Esophagus squamous epithelium (tissue), 5 donors: ENCODE measurements around the gene ATXN7L2. TPM values are rescaled to one million over a fixed set of nuclear protein-coding genes. Genes with fewer than 3 reads are reported as not detected.

Experiments
- DNase-seq: peaks from one replicate; lab custom pipeline; 2025; lab: John Stamatoyannopoulos, UW
- H3K27ac ChIP-seq, 4 donors: fragments of 200-600 bp; sonication (generic); one replicate each; pipeline ENCODE4 v1.5.1; 2016 to 2019; ENCODE audit warnings: mild to moderate bottlenecking in 1 of 4
- H3K27me3 ChIP-seq, 4 donors: fragments of 200-600 bp; sonication (generic); 1 replicate in 3 of 4; 2 replicates in 1 of 4; pipeline versions ENCODE4 v1.5.1 to v1.6.0; 2017 to 2021; ENCODE audit warnings: antibody characterized with exemption in 1 of 4
- H3K36me3 ChIP-seq, 3 donors: fragments of 200-600 bp; sonication (generic); one replicate each; pipeline ENCODE4 v1.5.1; 2016 to 2019
- H3K4me1 ChIP-seq, 3 donors: fragments of 200-600 bp; sonication (generic); one replicate each; pipeline ENCODE4 v1.5.1; 2017 to 2019
- H3K4me3 ChIP-seq, 4 donors: fragments of 200-600 bp; sonication (generic); 1 replicate in 3 of 4; 2 replicates in 1 of 4; pipeline ENCODE4 v1.5.1; 2016 to 2019; ENCODE audit warnings: mild to moderate bottlenecking in 2 of 4, moderate library complexity in 1 of 4
- H3K9me3 ChIP-seq, 3 donors: fragments of 200-600 bp; sonication (generic); one replicate each; pipeline ENCODE4 v1.5.1; 2016 to 2019
- CTCF ChIP-seq, 6 experiments: fragments of 450-650 bp in 4 of 6; fragments of 200-600 bp in 2 of 6; sonication (generic) in 2 of 6; IDR thresholded peaks; one replicate each; pipeline ENCODE4 v1.5.1; 2016 to 2019; ENCODE audit warnings: antibody characterized with exemption in 6 of 6, mild to moderate bottlenecking in 4 of 6, moderate library complexity in 4 of 6
- POLR2A ChIP-seq, 4 donors: fragments of 450-650 bp; IDR thresholded peaks; one replicate each; pipeline ENCODE4 v1.6.1; 2017; ENCODE audit warnings: antibody characterized with exemption in 4 of 4, mild to moderate bottlenecking in 4 of 4, moderate library complexity in 3 of 4
- WGBS, 2 donors: methylation state at CpG; one replicate each; pipeline ENCODE4 v1.1.5; 2018; 5-methylcytosine and 5-hydroxymethylcytosine counted together
- intact Hi-C: fragments of 100-400 bp; cut with DNase I; formaldehyde crosslinking; loops from one replicate; pipeline ENCODE4 v1.15.0; 2022
- total RNA-seq, 4 donors: library from RNA; depleted of rRNA; stranded (reverse); fragments of >200 nt; gene quantifications; one replicate each; pipeline ENCODE4 v1.1.0, GENCODE V29; 2016
- donor health status: DM: yes; HTN: yes; CAD: no.

The ATXN7L2 gene
- total RNA-seq, 4 donors from 2014 or later, result 2.1 to 5.9 (median 3.8) TPM

GRCh38 chr1:109477821-109478220, 5.9 kb upstream of the ATXN7L2 start:
- H3K9me3 ChIP-seq, result no peaks in the 10 kb centered on the region
- intact Hi-C loops, result no loop called here
- no peak for DNase-seq
- peaks cover 0 to 3% (median under 1%) of the 10 kb centered on the region in 3 donors for H3K4me1 ChIP-seq
- TF ChIP-seq POLR2A (IDR thresholded peaks at IDR 0.05) (no peak), CTCF (IDR thresholded peaks at IDR 0.05) (no peak)
- no peak overlapping the region for H3K27ac ChIP-seq
- whole genome bisulfite sequencing, 2 donors, result 57% methylated on average over 4 of the region's 6 CpGs; no CpG with 5 or more reads in 1 of the 2 donors
- peaks cover 0 to 41% (median 0%) of the 10 kb centered on the region in 4 donors for H3K27me3 ChIP-seq
- H3K36me3 ChIP-seq, result no peaks in the 10 kb centered on the region
- H3K4me3 ChIP-seq, result no peak overlapping the region

GRCh38 chr1:109478806-109479205, 4.9 kb upstream of the ATXN7L2 start:
- Histone ChIP-seq H3K36me3 (no peaks in the 10 kb centered on the region), H3K27me3 (peaks cover 0 to 41% (median 0%) of the 10 kb centered on the region in 4 donors), H3K4me3 (no peak overlapping the region), H3K9me3 (no peaks in the 10 kb centered on the region), H3K4me1 (peaks cover 0 to 11% (median 5%) of the 10 kb centered on the region in 3 donors), H3K27ac (no peak overlapping the region)
- WGBS, 2 donors, result 12 to 13% methylated on average over 7 of the region's 7 CpGs
- DNase-seq, result no peak
- TF ChIP-seq CTCF (IDR thresholded peaks at IDR 0.05) (no peak), POLR2A (IDR thresholded peaks at IDR 0.05) (no peak)
- intact Hi-C loops, result no loop called here

GRCh38 chr1:109479311-109479710, 4.4 kb upstream of the ATXN7L2 start:
- H3K4me3 ChIP-seq, result no peak overlapping the region
- intact Hi-C loops, result no loop called here
- H3K9me3 ChIP-seq, result no peaks in the 10 kb centered on the region
- H3K36me3 ChIP-seq, result no peaks in the 10 kb centered on the region
- WGBS, 2 donors, result 60 to 66% methylated on average over 3 to 4 of the region's 5 CpGs
- H3K4me1 ChIP-seq, result peaks cover 1 to 12% (median 5%) of the 10 kb centered on the region in 3 donors
- H3K27ac ChIP-seq, result no peak overlapping the region
- peaks cover 0 to 41% (median 0%) of the 10 kb centered on the region in 4 donors for H3K27me3 ChIP-seq
- no peak for DNase-seq
- TF ChIP-seq POLR2A (IDR thresholded peaks at IDR 0.05), result no peak
- TF ChIP-seq CTCF (IDR thresholded peaks at IDR 0.05), result no peak

- Histone ChIP-seq H3K36me3 (no peaks in the 10 kb centered on the region), H3K27me3 (peaks cover 0 to 41% (median 0%) of the 10 kb centered on the region in 4 donors), H3K27ac (no peak overlapping the region), H3K4me3 (no peak overlapping the region), H3K4me1 (peaks cover 7 to 18% (median 11%) of the 10 kb centered on the region in 3 donors), H3K9me3 (no peaks in the 10 kb centered on the region)
- DNase-seq, result no peak
- WGBS, 2 donors, result 70 to 89% methylated on average over 2 to 3 of the region's 3 CpGs
- no peak for TF ChIP-seq POLR2A (IDR thresholded peaks at IDR 0.05)
- TF ChIP-seq CTCF (IDR thresholded peaks at IDR 0.05), result no peak
- intact Hi-C loops, result no loop called here
These were observed 3.8 kb upstream of the ATXN7L2 start for GRCh38 chr1:109479901-109480300.

- WGBS, 2 donors, result 66 to 70% methylated on average over 2 of the region's 2 CpGs
- Histone ChIP-seq H3K4me3 (no peak overlapping the region), H3K9me3 (no peaks in the 10 kb centered on the region), H3K27me3 (peaks cover 0 to 35% (median 0%) of the 10 kb centered on the region in 4 donors), H3K36me3 (no peaks in the 10 kb centered on the region), H3K4me1 (peaks cover 12 to 27% (median 14%) of the 10 kb centered on the region in 3 donors), H3K27ac (no peak overlapping the region)
- intact Hi-C loops, result no loop called here
- TF ChIP-seq POLR2A (IDR thresholded peaks at IDR 0.05) (no peak), CTCF (IDR thresholded peaks at IDR 0.05) (no peak)
- no peak for DNase-seq
These were observed 2.1 kb upstream of the ATXN7L2 start for GRCh38 chr1:109481646-109482045.
